CD4-positive, alpha-beta T cell treated with Interferon alpha-2 for 1 hour (primary cell): Measurements from ENCODE around the gene MBD1.
A peak's percentile ranks its signal among the peaks of the same experiment; 100 is the strongest.
"Not testable (repeated sequence)": the region's sequence is repeated elsewhere in the genome, so short reads cannot be mapped to it uniquely, and the experiment has no call there.

Source experiments
- DNase-seq, 2 donors: peaks; one replicate each; pipeline ENCODE4 v3.0.0-alpha.2; 2020 to 2022

MBD1 gene, protein sequence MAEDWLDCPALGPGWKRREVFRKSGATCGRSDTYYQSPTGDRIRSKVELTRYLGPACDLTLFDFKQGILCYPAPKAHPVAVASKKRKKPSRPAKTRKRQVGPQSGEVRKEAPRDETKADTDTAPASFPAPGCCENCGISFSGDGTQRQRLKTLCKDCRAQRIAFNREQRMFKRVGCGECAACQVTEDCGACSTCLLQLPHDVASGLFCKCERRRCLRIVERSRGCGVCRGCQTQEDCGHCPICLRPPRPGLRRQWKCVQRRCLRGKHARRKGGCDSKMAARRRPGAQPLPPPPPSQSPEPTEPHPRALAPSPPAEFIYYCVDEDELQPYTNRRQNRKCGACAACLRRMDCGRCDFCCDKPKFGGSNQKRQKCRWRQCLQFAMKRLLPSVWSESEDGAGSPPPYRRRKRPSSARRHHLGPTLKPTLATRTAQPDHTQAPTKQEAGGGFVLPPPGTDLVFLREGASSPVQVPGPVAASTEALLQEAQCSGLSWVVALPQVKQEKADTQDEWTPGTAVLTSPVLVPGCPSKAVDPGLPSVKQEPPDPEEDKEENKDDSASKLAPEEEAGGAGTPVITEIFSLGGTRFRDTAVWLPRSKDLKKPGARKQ

GRCh38 chr18:50281295-50281971, at the start of gene MBD1:
Gene MBD1, minus strand, starts transcription at chr18:50281523. Its CDS starts 1,531 bp downstream, at chr18:50279992.
- DNase-seq, result peak; percentile 98 to 99

DNA sequence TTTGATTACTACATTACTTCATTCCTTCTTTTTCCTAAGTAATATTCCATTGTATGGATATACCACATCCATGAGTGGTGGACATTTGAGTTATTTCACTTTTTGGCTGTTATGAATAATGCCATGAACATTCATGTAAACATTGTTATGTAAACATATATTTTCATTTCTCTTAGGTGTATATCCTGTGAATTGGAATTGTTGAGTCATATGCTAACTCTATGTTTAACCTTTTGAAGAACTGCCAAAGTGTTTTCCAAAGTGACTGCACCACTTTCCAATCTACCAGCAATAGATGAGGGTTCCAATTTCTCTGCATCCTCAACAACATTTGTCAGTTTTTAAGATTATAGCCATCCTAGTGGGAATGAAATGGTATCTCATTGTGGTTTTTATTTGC, 48.9 kb upstream of the MBD1 start:
- DNase-seq, result no peak

DNA sequence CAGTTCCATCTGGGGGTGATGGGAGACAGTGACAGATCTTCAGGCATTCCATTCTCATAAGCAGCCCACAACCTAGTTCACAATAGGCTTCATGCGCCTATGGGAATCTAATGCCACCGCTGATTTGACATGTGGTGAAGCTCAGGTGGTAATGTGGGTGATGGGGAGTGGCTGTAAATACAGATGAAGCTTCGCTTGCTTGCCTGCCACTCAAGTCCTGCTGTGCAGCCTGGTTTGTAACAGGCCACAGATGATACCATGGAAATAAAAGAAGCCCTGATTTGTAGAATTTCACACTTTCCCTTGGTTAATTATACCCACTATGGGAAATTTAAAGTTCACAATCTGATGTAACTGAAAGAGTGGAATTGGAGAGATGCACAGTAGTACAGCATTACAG, 46.7 kb upstream of the MBD1 start:
- no peak for DNase-seq

DNA sequence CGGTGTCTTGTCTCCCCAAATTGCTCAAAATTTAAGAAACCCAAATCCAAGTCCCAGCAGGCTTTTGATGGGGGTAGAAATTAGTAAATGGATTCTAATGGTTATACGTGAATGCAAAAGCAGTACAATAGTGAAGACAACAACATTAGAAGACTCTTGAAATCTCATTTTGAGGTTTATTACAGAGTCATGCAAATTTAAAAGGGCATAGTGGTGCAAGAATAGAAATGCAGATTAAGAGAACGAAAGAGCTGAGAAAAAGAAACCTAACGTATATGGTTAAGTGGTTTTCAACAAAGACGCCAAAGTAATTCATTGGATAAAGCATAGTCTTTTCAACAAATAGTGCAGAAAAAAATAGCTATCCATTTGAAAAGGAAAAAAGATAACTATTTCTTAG, 39.4 kb upstream of the MBD1 start:
- peak in 1 of 2 donors; percentile 51 for DNase-seq

DNA sequence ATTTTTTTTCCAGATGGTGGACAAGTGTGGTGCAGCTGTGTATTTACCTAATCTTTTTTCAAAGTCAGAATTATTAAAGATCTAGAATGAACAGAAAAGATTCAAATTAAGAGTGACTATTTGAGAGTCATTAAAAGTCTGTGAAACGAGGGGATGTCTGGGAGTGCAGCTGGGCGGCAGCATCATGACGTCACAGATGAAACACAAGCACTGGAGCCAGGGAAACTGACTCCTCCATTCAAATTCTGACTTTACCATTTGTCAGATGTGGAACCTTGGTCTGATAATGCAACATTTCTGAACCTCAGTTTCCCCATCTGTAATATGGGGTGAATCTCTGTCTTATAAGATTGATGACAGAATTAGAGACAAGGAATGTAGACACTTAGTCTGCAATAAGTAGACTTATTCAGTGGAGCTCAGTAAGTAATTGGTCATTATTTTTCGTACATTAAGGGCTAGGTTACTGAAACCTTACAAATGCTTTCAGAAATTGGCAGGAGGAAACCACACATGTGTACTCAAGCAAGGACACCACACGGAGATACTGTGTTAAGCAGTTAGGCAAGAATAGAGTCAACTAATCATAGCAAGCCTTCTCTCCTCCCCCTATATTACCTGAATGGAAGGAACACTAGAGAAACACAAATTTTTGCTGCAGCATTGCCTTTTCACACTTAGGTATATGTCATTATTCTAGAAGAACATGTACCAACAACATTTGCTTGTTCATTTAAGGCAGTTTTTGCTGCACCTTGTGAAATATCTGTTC, 34.0 kb upstream of the MBD1 start:
- no peak for DNase-seq

GRCh38 chr18:50313873-50314460, 32.6 kb upstream of the MBD1 start:
- DNase-seq, result no peak

DNA sequence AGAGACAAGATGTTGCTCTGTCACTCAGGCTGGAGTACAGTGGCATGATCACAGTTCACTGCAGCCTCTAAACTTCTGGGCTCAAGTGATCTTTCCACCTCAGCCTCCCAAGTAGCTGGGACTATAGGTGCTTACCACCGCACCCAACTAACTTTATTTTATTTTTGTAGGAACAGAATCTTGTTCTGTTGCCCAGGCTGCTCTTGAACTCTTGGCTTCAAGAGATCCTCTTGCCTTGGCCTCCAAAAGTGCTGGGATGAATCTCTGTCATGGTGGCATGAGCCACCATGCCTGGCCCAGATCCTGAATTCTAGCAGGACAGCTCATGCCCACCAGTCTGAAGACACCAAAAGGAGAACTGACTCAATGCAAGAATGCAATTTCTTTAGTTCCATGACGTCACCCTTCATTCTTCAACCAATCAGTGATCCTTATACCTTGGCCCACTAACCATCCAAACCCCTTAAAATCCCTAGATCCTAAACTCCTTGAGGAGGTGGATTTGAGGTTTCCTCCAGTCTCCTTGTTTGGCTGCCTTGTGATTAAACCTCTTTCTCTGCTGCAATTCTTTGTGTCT, 31.8 kb upstream of the MBD1 start:
- DNase-seq, result no peak

DNA sequence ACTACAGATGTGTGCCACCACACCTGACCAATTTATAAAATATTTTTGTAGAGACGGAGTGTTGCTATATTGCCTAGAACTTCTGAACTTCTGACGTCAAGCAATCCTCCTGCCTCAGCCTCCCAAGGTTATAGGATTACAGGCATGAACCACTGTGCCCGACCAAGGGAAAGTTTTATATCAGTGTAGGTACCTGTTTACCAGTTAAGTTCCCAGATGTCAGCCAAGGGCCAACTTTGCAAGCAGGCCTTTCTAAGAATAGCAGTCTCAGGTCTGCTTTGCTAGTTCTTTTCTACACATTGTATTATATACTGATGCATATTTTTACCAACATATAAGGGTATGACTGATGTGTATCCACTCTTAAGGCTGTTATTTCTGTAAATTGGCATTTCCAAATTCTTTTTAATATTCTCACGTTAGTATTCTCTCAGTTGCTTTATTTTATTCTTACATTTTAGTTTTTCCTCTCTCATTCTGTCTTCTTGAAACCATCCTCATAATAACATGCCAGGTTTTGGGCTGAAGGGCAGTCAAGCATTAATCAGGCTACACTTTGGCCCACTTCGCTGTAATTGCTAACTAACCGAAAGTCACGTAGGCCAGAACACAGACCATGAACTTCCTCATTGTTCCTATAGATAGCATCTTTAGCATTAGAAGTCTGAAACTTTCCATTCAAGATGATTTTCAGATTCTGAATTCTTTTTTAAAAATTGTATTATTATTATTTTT, 31.1 kb upstream of the MBD1 start:
- no peak for DNase-seq

DNA sequence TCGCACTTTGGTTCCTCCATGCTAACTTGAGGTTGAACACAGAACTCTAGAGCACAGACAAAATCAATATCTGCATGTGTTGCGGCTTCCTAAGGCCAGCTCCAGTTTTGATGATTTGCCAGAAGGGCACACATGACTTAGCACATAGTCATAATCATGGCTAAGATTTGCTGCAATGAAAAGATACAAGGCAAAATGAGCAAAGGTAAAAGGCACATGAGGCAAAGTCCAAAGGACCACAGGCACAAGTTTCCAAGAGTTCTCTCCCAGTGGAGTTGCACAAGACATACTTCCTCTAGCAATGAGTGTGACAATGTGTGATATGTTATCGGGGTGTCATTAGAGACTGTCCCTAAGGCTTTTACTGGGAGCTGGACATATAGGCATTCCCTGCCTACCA, 30.3 kb upstream of the MBD1 start:
- no peak for DNase-seq

DNA sequence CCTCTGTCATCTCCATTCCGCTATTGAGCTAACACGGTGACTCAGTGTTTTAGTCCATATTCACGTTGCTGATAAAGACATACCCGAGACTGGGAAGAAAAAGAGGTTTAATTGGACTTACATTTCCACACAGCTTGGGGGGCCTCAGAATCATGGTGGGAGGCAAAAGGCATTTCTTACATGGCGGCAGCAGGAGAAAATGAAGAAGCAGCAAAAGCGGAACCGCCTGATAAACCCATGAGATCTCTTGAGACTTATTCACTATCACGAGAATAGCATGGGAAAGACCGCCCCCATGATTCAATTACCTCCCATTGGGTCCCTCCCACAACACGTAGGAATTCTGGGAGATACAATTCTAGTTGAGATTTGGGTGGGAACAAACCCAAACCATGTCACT, 28.8 kb upstream of the MBD1 start:
- no peak for DNase-seq

DNA sequence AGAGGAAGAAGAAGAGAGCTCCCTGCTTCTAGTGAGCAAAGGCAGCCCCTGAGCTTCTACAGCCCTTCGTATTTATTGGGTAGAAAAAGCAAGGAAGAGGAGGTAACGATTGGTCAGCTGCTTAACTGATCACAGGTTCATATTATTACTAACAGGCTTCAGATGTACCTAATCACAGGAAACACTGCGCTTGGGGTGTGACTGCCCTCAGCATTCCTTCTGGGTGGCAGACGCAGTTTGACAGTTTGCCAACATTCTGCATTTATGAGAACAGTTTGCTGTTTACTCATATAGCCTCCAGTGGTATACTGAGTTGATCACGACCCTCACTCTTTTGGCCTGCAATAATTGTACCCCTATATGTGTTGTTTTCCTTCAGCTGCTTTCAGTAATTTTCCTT, 27.5 kb upstream of the MBD1 start:
- DNase-seq, result not testable (repeated sequence)

DNA sequence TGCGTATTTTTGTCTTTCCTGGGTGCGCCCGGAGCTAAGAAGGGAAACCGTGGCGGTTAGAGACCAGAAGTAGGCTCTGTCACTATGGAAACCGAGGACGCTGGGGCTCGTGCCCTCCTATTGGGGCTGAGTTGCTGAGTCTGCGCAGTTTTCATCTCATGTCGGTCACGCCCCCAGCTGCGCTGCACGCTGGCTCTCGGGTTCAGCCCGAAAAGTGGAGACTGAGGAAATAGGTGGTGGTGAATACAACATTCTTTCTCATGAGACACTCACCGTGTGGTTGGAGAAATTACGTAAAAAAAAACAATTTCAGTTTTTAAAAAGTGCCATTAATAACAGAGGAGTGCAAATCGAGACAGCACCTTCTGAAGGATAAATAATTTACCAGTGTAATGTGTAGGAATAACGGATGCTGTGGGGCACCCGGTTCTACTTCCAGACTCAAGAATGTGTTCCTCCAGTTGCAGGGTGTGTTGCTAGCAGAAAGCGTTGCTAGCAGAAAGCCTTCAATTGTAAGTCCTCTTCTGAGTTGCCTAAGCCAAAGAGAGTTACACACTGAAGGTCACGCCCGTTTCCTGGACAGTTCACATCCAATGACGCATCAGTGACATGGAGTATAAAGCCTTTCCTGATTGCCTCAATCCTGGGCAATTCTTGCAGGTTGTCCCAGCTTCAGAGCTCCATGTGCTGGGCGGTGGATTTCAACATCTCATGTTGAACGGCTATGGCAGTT, 26.6 kb upstream of the MBD1 start:
- DNase-seq, result peak; percentile 92 to 93

GRCh38 chr18:50307400-50307737, 26.0 kb upstream of the MBD1 start:
- DNase-seq, result no peak

DNA sequence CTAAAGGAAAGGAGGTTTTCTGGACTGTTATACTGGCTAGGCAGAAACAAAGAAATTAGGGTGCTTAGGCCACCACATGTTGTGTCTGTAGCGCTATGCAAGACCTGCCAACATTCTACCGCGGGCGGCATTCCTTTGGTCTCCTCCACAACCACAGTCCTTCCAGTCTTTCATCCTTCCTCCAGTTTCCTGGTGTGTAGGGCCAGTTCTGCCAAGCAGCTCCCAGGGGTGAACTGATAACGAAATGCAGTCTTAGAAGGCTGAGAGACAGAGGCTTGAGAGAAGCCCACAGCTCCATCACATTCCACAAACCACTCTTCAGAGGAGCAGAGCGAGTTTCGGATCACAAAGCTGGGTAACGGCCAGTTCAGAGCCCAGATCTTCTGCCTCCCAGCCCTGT, 25.6 kb upstream of the MBD1 start:
- no peak for DNase-seq

- no peak for DNase-seq
Observed at GRCh38 chr18:50301074-50301473, 19.8 kb upstream of the MBD1 start.

- DNase-seq, result no peak
Observed at GRCh38 chr18:50299626-50300388, 18.5 kb upstream of the MBD1 start.

DNA sequence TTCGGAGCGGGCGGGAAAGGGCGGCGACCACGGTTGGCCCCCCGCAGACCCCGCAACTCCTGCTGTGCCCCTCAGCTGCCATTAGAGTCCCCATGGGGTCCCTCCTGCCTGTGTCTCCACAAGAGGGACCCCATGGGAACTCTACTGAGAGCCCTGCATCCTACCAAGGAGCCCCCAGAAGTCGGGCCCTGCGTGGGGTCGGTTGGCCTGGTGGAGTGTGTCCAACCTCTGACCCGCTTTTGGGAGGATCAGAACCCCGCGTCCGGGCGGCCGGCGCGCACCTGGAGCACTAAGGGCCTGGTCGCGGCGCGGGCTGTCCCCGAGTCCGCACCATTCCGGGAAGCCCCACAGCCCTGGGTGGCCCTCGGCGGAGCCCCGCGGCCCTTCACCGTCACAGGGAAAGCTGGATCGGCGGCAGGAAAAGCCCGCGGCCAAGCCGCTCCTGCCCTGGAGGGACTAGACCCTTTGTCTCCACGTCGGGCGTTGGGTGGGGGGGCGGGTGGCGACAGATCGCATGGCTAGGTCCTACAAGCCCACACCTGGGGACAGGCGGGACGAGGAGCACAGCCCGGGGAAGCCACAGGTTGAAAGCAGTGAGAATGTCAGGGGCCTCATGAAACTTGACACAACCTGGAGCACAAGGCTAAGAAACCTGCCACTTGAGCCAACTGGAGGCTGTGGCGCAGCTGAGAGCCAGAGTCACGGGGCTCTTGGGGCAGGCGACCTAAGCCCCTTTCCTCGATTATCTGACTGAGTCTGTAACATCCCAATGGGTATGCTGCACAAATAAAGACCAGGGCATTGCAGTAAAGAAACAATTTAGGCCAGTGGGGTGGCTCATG, 17.3 kb upstream of the MBD1 start:
- no peak for DNase-seq

DNA sequence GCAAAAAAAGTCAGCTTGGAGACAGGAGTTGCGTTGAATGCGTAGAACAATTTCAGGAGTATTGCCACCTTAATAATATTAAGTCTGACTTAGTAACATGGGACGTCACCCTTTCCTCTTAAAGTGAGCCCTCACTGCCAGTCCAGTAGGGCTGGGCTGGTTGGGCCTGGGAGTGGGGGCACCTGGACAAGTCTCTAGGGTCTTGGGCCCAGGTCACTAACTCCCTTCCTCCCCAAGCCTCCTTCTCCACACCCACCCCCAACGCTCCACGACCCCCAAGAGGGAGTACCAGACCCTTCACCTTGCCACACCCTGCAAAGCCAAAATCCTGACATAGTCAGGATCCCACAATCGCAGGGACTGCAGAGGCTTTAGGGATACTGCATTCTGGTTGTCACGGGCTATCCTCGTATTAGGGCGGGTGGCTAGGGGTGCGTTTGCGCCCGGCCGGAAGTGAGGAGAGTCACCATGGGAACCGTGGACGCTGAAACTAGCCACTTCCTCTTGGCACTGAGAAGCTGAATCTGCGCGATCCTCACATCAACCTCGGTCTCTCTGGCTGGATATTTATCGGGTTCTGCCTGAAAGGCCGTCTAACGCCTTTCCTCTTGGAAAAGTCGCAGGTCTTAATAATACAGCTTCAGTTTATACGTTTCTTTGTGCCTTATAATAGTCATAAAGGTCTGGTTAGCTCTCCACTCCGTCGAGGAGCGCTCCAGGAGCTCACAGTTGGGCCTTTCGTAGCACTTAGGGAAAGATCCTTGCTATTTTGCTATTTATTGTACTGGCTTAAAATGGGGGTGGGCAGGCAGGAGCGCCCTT, 16.5 kb upstream of the MBD1 start:
- peak; percentile 76 to 78 for DNase-seq
